B cell (primary cell): Measurements from ENCODE around the gene WBP1. TPM values are rescaled to one million over a fixed set of nuclear protein-coding genes. Genes with fewer than 3 reads are reported as not detected.

Experiments
- ATAC-seq: fragments of 200-7000 bp; cut with Tn5 transposase; one replicate; pipeline ENCODE4 v1.10.0; 2021; ENCODE audit warnings: low read depth, mild to moderate bottlenecking, moderate number of reproducible peaks, moderate library complexity
- CTCF ChIA-PET: fragments of 350-600 bp; sonication (Branson Sonifier 250); formaldehyde crosslinking; loops from one replicate; lab custom pipeline; 2021; ENCODE audit warnings: antibody characterized with exemption, inconsistent platforms; lab: Charles Lee
- POLR2A ChIA-PET: fragments of 350-600 bp; sonication (Branson Sonifier 250); formaldehyde crosslinking; loops from one replicate; lab custom pipeline; 2021; ENCODE audit warnings: antibody characterized with exemption; lab: Charles Lee
- DNase-seq: peaks from one replicate; pipeline ENCODE4 v3.0.0; 2013
- H2AFZ ChIP-seq: 2 replicates; pipeline ENCODE4 v1.6.1; 2012; ENCODE audit warnings: mild to moderate bottlenecking, low read depth, low read length; ENCODE audit not compliant: insufficient read depth, poor library complexity, severe bottlenecking
- H3K27ac ChIP-seq, 2 donors: 1 replicate in 1 of 2; 2 replicates in 1 of 2; pipeline ENCODE4 v1.5.1; 2012 to 2013; ENCODE audit warnings: low read length in 2 of 2, mild to moderate bottlenecking in 2 of 2, moderate library complexity in 1 of 2
- H3K27me3 ChIP-seq, 4 experiments: fragments of 200-600 bp in 1 of 4; sonication (generic) in 1 of 4; replicated peaks in 1 of 4; 1 replicate in 2 of 4; 2 replicates in 2 of 4; pipeline versions ENCODE4 v1.6.1 to v1.7.0; 2013 to 2016; ENCODE audit warnings: low read length in 3 of 4, mild to moderate bottlenecking in 2 of 4, mixed read lengths in 1 of 4, moderate library complexity in 1 of 4; ENCODE audit not compliant: insufficient read depth in 4 of 4, control insufficient read depth in 3 of 4; ENCODE audit errors: control extremely low read depth in 1 of 4
- H3K36me3 ChIP-seq, 2 experiments: replicated peaks in 1 of 2; 1 replicate in 1 of 2; 2 replicates in 1 of 2; pipeline versions ENCODE4 v1.6.1 to v1.7.1; 2013; ENCODE audit warnings: low read length in 1 of 2; ENCODE audit not compliant: insufficient read depth in 2 of 2, control insufficient read depth in 1 of 2; ENCODE audit errors: control extremely low read depth in 1 of 2, extremely low read depth in 1 of 2
- H3K4me1 ChIP-seq, 2 donors: fragments of 200-600 bp in 1 of 2; sonication (generic) in 1 of 2; 1 replicate in 1 of 2; 2 replicates in 1 of 2; pipeline versions ENCODE4 v1.5.1 to v1.6.1; 2013 to 2017; ENCODE audit warnings: low read length in 2 of 2; ENCODE audit not compliant: control insufficient read depth in 2 of 2, insufficient read depth in 2 of 2
- H3K4me2 ChIP-seq: replicated peaks from 2 replicates; pipeline ENCODE3; 2012; ENCODE audit warnings: mild to moderate bottlenecking, low read depth, low read length; ENCODE audit not compliant: poor library complexity, severe bottlenecking
- H3K4me3 ChIP-seq, 5 experiments: fragments of 200-600 bp in 1 of 5; sonication (generic) in 1 of 5; 1 replicate in 3 of 5; 2 replicates in 2 of 5; pipeline versions ENCODE4 v1.5.1 to v1.7.0; 2011 to 2016; ENCODE audit warnings: low read length in 4 of 5, mild to moderate bottlenecking in 4 of 5, low read depth in 2 of 5, control low read depth in 1 of 5, moderate library complexity in 1 of 5; ENCODE audit not compliant: insufficient read depth in 1 of 5; ENCODE audit errors: control extremely low read depth in 1 of 5, extremely low read depth in 1 of 5
- H3K79me2 ChIP-seq: fragments of 200-600 bp; sonication (generic); one replicate; pipeline ENCODE4 v1.6.0; 2016; ENCODE audit warnings: low read length; ENCODE audit not compliant: control insufficient read depth, insufficient read depth
- H3K9ac ChIP-seq: fragments of 200-600 bp; sonication (generic); 2 replicates; pipeline ENCODE4 v1.6.1; 2017; ENCODE audit warnings: mild to moderate bottlenecking, low read length, moderate library complexity
- H3K9me3 ChIP-seq, 3 donors: one replicate each; pipeline versions ENCODE4 v1.6.1 to v1.7.1; 2013; ENCODE audit warnings: low read length in 2 of 3; ENCODE audit not compliant: control insufficient read depth in 2 of 3, insufficient read depth in 1 of 3; ENCODE audit errors: control extremely low read depth in 1 of 3
- H4K20me1 ChIP-seq: 2 replicates; pipeline ENCODE4 v1.6.0; 2012; ENCODE audit warnings: mild to moderate bottlenecking, low read length; ENCODE audit not compliant: insufficient read depth, control insufficient read depth, poor library complexity, severe bottlenecking
- H3K27ac Mint-ChIP-seq: one replicate; pipeline ENCODE4 v1.8.0; 2021; ENCODE audit warnings: mixed read lengths
- H3K27me3 Mint-ChIP-seq: one replicate; pipeline ENCODE4 v1.8.0; 2021; ENCODE audit warnings: mixed read lengths
- H3K4me1 Mint-ChIP-seq: one replicate; pipeline ENCODE4 v1.8.0; 2021; ENCODE audit warnings: mixed read lengths
- H3K4me3 Mint-ChIP-seq: one replicate; pipeline ENCODE4 v1.8.0; 2021; ENCODE audit warnings: mixed read lengths
- H3K9me3 Mint-ChIP-seq: one replicate; pipeline ENCODE4 v1.8.0; 2022; ENCODE audit warnings: mixed read lengths; ENCODE audit not compliant: insufficient read depth
- EZH2 ChIP-seq: IDR thresholded peaks from 2 replicates; pipeline ENCODE4 v1.6.1; 2012; ENCODE audit warnings: borderline replicate concordance, low read depth, mild to moderate bottlenecking, moderate library complexity, low read length; ENCODE audit not compliant: insufficient read depth, poor library complexity, severe bottlenecking
- WGBS: methylation state at CpG from one replicate; pipeline ENCODE4 v1.1.5; 2013; ENCODE audit warnings: missing lambda C conversion rate; ENCODE audit not compliant: insufficient coverage; 5-methylcytosine and 5-hydroxymethylcytosine counted together
- intact Hi-C: fragments of 100-400 bp; cut with micrococcal nuclease; formaldehyde crosslinking; loops from one replicate; pipeline ENCODE4 v1.10.0; 2022
- polyA plus RNA-seq: library from polyadenylated mRNA; depleted of rRNA; stranded (reverse); fragments of >200 nt; gene quantifications from 2 replicates; pipeline ENCODE4 v1.2.3, GENCODE V29; 2012
- total RNA-seq, 2 donors: library from RNA; stranded (reverse); fragments of 120-200 nt in 1 of 2; gene quantifications; 1 replicate in 1 of 2; 2 replicates in 1 of 2; pipeline versions ENCODE4 v1.2.3 to v1.2.4, GENCODE V29; 2013 to 2022
- TF ChIP-seq, protein P1 (sequence below): fragments of 200-600 bp; IDR thresholded peaks from one replicate; pipeline ENCODE4 v1.8.0; 2022; ENCODE audit warnings: antibody characterized with exemption, mild to moderate bottlenecking

Gene WBP1
- total and polyA plus RNA-seq, 2 donors (not counting 1 experiment from before 2014, with no cell fraction given), result 98.4 to 207 TPM

DNA sequence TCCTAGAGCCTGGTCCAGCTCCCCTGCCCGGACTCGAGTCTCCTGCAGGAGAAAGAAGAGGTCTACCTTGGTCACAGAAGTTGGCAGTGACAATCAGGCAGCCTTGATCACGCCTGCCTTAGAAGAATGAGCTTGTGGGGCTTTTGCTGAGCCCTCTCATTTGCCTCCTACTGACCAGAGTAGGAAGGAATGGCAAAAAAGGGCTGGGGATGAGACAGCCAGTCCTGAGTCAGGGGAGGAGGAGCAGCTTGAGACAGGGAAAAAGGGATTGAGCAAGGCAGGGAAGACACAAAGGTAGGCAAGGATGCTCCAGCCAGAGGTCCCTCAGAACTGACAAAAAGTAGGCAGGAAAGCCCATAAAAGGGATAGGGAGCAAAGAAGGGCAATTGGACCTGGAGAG is 30.7 kb upstream of the WBP1 start:
- intact Hi-C loops, result no loop called here
- WGBS, result 96% methylated on average over 3 of the region's 3 CpGs
- POLR2A ChIA-PET, result interaction anchor here (0.6 kb wide), 1 partner anchor 41 kb away, joined by 5 read pairs; no protein-coding TSS in a partner anchor

DNA sequence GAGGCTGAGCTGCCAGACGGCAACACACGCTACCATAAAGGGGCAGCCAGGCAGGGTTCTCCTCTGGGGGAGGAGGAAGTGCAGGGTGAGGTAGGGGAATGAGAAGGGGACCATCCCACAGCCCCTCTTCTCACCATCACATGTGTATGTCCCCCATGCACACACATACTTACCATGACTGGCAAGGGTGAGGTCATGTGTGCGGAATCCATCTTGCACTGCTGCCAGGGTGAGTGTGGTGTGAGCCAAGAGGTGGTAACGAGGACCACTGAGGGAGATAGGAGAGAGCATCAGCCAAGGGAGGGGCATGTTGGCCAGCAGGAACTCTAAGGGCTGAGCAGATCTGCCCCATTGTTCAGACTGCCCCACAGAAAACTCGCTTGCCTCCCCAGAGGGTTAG is 29.6 kb upstream of the WBP1 start:
- DNase-seq (no peak), ATAC-seq (no peak)
- H3K36me3 ChIP-seq, result peaks cover 0 to 11% of the 10 kb centered on the region in 2 experiments
- no peaks in the 10 kb centered on the region for H3K4me1 ChIP-seq
- H3K27me3 ChIP-seq, result no peaks in the 10 kb centered on the region
- H3K79me2 ChIP-seq, result no peaks in the 10 kb centered on the region
- TF ChIP-seq EZH2, result no peak
- TF ChIP-seq, protein P1, sequence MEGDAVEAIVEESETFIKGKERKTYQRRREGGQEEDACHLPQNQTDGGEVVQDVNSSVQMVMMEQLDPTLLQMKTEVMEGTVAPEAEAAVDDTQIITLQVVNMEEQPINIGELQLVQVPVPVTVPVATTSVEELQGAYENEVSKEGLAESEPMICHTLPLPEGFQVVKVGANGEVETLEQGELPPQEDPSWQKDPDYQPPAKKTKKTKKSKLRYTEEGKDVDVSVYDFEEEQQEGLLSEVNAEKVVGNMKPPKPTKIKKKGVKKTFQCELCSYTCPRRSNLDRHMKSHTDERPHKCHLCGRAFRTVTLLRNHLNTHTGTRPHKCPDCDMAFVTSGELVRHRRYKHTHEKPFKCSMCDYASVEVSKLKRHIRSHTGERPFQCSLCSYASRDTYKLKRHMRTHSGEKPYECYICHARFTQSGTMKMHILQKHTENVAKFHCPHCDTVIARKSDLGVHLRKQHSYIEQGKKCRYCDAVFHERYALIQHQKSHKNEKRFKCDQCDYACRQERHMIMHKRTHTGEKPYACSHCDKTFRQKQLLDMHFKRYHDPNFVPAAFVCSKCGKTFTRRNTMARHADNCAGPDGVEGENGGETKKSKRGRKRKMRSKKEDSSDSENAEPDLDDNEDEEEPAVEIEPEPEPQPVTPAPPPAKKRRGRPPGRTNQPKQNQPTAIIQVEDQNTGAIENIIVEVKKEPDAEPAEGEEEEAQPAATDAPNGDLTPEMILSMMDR, result no peak
- no peaks in the 10 kb centered on the region for H3K27me3 Mint-ChIP-seq
- H3K4me3 Mint-ChIP-seq, result no peak overlapping the region
- no peaks in the 10 kb centered on the region for H3K4me1 Mint-ChIP-seq
- H3K4me3 ChIP-seq, result no peak overlapping the region
- CTCF ChIA-PET, result interaction anchor here (0.7 kb wide), 1 partner anchor 53 kb away, joined by 3 read pairs; no protein-coding TSS in a partner anchor
- H3K4me2 ChIP-seq, result no peak overlapping the region
- H2AFZ ChIP-seq, result no peak overlapping the region
- no peak overlapping the region for H3K9ac ChIP-seq
- 94% methylated on average over 2 of the region's 5 CpGs for WGBS
- no peak overlapping the region for H3K27ac ChIP-seq
- no peaks in the 10 kb centered on the region for H4K20me1 ChIP-seq
- POLR2A ChIA-PET, result interaction anchor here (0.6 kb wide), 1 partner anchor 23 kb away, joined by 4 read pairs; no protein-coding TSS in a partner anchor
- intact Hi-C loops, result no loop called here
- H3K9me3 Mint-ChIP-seq, result no peaks in the 10 kb centered on the region
- H3K27ac Mint-ChIP-seq, result no peak overlapping the region
- H3K9me3 ChIP-seq, result no peaks in the 10 kb centered on the region

More for the DNA sequence above, 30.7 kb upstream of the WBP1 start:
- Histone ChIP-seq H3K27me3 (no peaks in the 10 kb centered on the region), H2AFZ (no peak overlapping the region), H3K9ac (no peak overlapping the region), H3K36me3 (peaks cover 0 to 11% of the 10 kb centered on the region in 2 experiments), H4K20me1 (no peaks in the 10 kb centered on the region), H3K27ac (no peak overlapping the region), H3K4me1 (no peaks in the 10 kb centered on the region), H3K4me2 (no peak overlapping the region), H3K4me3 (no peak overlapping the region), H3K79me2 (no peaks in the 10 kb centered on the region), H3K9me3 (no peaks in the 10 kb centered on the region)
- Mint-ChIP-seq H3K4me1 (peaks cover 6% of the 10 kb centered on the region), H3K27me3 (no peaks in the 10 kb centered on the region), H3K27ac (no peak overlapping the region), H3K9me3 (no peaks in the 10 kb centered on the region), H3K4me3 (no peak overlapping the region)
- CTCF ChIA-PET, result no interaction called here
- ATAC-seq (no peak), DNase-seq (no peak)
- no peak for TF ChIP-seq EZH2
- TF ChIP-seq, protein P1, result no peak
